ENCODE results near the gene GSAP.

GRCh38 chr7:77346441-77346840, 69.7 kb downstream of the GSAP start:
- TF ChIP-seq CTCF (IDR thresholded peaks at IDR 0.05) (no peak), POLR2AphosphoS5 (IDR thresholded peaks at IDR 0.05; ENCODE audit: insufficient read depth in 1 of 2, low read depth in 1 of 2) (no peak)
